ENCODE results near the gene ACADSB.

The ACADSB gene

DNA sequence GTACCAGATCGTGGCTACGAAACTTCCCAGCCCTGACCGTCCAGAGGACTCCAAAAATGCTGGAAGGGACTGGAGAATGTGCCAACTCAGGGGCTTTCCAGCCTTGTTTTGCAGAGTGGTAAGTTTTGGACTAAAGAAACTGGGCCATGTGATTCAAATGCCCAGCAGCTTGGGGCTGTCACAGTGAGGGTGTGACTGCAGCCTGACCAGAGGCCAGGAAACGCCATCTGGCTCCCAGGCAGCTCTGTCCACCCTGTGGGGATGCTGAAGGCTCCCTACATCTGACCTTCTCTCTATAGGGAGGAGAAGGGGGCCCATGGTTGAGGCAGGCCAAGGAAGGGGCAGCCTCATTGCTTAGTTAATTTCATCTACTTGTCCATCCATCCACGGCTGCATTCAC, 65.4 kb downstream of the ACADSB start:
- Histone ChIP-seq H3K36me3 (ENCODE audit: control insufficient read depth in 1 of 2, insufficient read depth in 2 of 2, low read length in 2 of 2) (no peaks in the 10 kb centered on the region), H3K9me3 (ENCODE audit: insufficient read depth, low read depth, low read length) (no peaks in the 10 kb centered on the region), H4K91ac (ENCODE audit: low read depth, low read length) (no peak overlapping the region), H4K8ac (ENCODE audit: low read depth, low read length) (no peak overlapping the region), H3K23ac (ENCODE audit: low read length) (no peak overlapping the region), H3K4me2 (ENCODE audit: low read length) (no peak overlapping the region), H2BK5ac (ENCODE audit: low read depth, low read length, poor library complexity) (no peak overlapping the region), H3K4ac (ENCODE audit: low read depth, low read length) (no peak overlapping the region), H3K79me1 (ENCODE audit: low read length) (no peaks in the 10 kb centered on the region), H2BK12ac (ENCODE audit: low read length) (no peak overlapping the region), H3K27me3 (ENCODE audit: insufficient read depth, low read length) (no peaks in the 10 kb centered on the region), H3K14ac (ENCODE audit: low read length) (no peak overlapping the region), H3K79me2 (ENCODE audit: control insufficient read depth, insufficient read depth, low read length, poor library complexity) (no peaks in the 10 kb centered on the region), H3K4me1 (ENCODE audit: control insufficient read depth in 1 of 2, insufficient read depth in 2 of 2, low read length in 2 of 2) (no peaks in the 10 kb centered on the region), H3K27ac (ENCODE audit: low read depth, low read length) (no peak overlapping the region), H3K18ac (ENCODE audit: low read length) (no peak overlapping the region), H2BK120ac (ENCODE audit: insufficient read depth, low read length, poor library complexity) (no peak overlapping the region), H2AFZ (ENCODE audit: insufficient read depth, low read length, poor library complexity) (no peak overlapping the region), H3K9ac (ENCODE audit: low read length) (no peak overlapping the region), H3K4me3 (ENCODE audit: low read depth, low read length) (no peak overlapping the region), H2AK5ac (ENCODE audit: low read length) (no peak overlapping the region), H4K12ac (ENCODE audit: low read depth, low read length) (no peak overlapping the region)
- no peak for DNase-seq
- no CpG with 5 or more reads among the region's 5 CpGs for WGBS (ENCODE audit: extremely low coverage, insufficient coverage, insufficient read length)

GRCh38 chr10:123081896-123082295, 73.1 kb downstream of the ACADSB start:
- no peak overlapping the region for H3K4me2 ChIP-seq (ENCODE audit: low read length)
- no peaks in the 10 kb centered on the region for H3K27me3 ChIP-seq (ENCODE audit: insufficient read depth, low read length)
- WGBS (ENCODE audit: extremely low coverage, insufficient coverage, insufficient read length) = no CpG with 5 or more reads among the region's 7 CpGs

DNA sequence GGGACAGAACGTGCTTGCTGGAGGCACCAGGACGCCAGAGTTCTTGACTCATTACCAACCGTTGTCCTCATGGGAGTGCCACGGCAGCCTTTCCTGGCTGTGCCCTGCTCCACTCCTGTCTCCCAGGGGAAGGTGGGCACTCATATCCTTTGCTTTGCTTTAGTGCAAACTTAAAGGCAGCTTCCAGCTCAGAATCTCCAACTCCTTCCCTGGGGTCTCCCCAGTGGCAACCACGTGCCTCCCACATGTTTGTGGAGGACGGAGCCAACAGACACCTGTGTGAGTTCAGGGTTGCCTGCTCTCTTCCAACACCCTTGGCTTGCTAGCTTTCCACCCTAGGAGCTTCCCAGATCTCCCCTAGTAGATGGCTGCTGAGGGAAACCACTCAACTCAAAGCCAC, 75.0 kb downstream of the ACADSB start:
- no peak overlapping the region for H3K18ac ChIP-seq (ENCODE audit: low read length)
- whole genome bisulfite sequencing (ENCODE audit: extremely low coverage, insufficient coverage, insufficient read length) = no CpG with 5 or more reads among the region's 6 CpGs

More at GRCh38 chr10:123081896-123082295, 73.1 kb downstream of the ACADSB start:
- Histone ChIP-seq H3K14ac (ENCODE audit: low read length) (no peak overlapping the region), H3K9me3 (ENCODE audit: insufficient read depth, low read depth, low read length) (no peaks in the 10 kb centered on the region), H2BK120ac (ENCODE audit: insufficient read depth, low read length, poor library complexity) (no peak overlapping the region), H3K36me3 (ENCODE audit: control insufficient read depth in 1 of 2, insufficient read depth in 2 of 2, low read length in 2 of 2) (no peaks in the 10 kb centered on the region), H4K8ac (ENCODE audit: low read depth, low read length) (no peak overlapping the region), H3K23ac (ENCODE audit: low read length) (no peak overlapping the region), H2BK12ac (ENCODE audit: low read length) (no peak overlapping the region), H3K4me3 (ENCODE audit: low read depth, low read length) (no peak overlapping the region), H3K18ac (ENCODE audit: low read length) (no peak overlapping the region), H4K91ac (ENCODE audit: low read depth, low read length) (no peak overlapping the region), H3K4ac (ENCODE audit: low read depth, low read length) (no peak overlapping the region), H3K9ac (ENCODE audit: low read length) (no peak overlapping the region), H3K27ac (ENCODE audit: low read depth, low read length) (no peak overlapping the region), H4K12ac (ENCODE audit: low read depth, low read length) (no peak overlapping the region), H3K4me1 (ENCODE audit: control insufficient read depth in 1 of 2, insufficient read depth in 2 of 2, low read length in 2 of 2) (no peaks in the 10 kb centered on the region), H2BK5ac (ENCODE audit: low read depth, low read length, poor library complexity) (no peak overlapping the region), H2AFZ (ENCODE audit: insufficient read depth, low read length, poor library complexity) (no peak overlapping the region), H3K79me1 (ENCODE audit: low read length) (no peaks in the 10 kb centered on the region), H2AK5ac (ENCODE audit: low read length) (no peak overlapping the region), H3K79me2 (ENCODE audit: control insufficient read depth, insufficient read depth, low read length, poor library complexity) (no peaks in the 10 kb centered on the region)
- no peak for DNase-seq

GRCh38 chr10:123086281-123086680, 77.5 kb downstream of the ACADSB start:
- H3K18ac ChIP-seq (ENCODE audit: low read length) = no peak overlapping the region
- no peak overlapping the region for H3K4me2 ChIP-seq (ENCODE audit: low read length)
- H2AK5ac ChIP-seq (ENCODE audit: low read length) = no peak overlapping the region
- no peaks in the 10 kb centered on the region for H3K27me3 ChIP-seq (ENCODE audit: insufficient read depth, low read length)
- no peaks in the 10 kb centered on the region for H3K36me3 ChIP-seq (ENCODE audit: control insufficient read depth in 1 of 2, insufficient read depth in 2 of 2, low read length in 2 of 2)
- H2BK120ac ChIP-seq (ENCODE audit: insufficient read depth, low read length, poor library complexity) = no peak overlapping the region
- H3K9ac ChIP-seq (ENCODE audit: low read length) = no peak overlapping the region
- no peak overlapping the region for H3K23ac ChIP-seq (ENCODE audit: low read length)
- DNase-seq = no peak
- H3K27ac ChIP-seq (ENCODE audit: low read depth, low read length) = no peak overlapping the region
- no peak overlapping the region for H3K4ac ChIP-seq (ENCODE audit: low read depth, low read length)
- H3K4me3 ChIP-seq (ENCODE audit: low read depth, low read length) = no peak overlapping the region
- H4K12ac ChIP-seq (ENCODE audit: low read depth, low read length) = no peak overlapping the region
- no peak overlapping the region for H3K14ac ChIP-seq (ENCODE audit: low read length)
- H3K9me3 ChIP-seq (ENCODE audit: insufficient read depth, low read depth, low read length) = no peaks in the 10 kb centered on the region
- no peak overlapping the region for H4K91ac ChIP-seq (ENCODE audit: low read depth, low read length)
- H3K79me2 ChIP-seq (ENCODE audit: control insufficient read depth, insufficient read depth, low read length, poor library complexity) = no peaks in the 10 kb centered on the region
- H2AFZ ChIP-seq (ENCODE audit: insufficient read depth, low read length, poor library complexity) = no peak overlapping the region
- H4K8ac ChIP-seq (ENCODE audit: low read depth, low read length) = no peak overlapping the region
- over 99% methylated on average over 6 of the region's 7 CpGs for WGBS (ENCODE audit: extremely low coverage, insufficient coverage, insufficient read length)
- H3K79me1 ChIP-seq (ENCODE audit: low read length) = no peaks in the 10 kb centered on the region
- no peaks in the 10 kb centered on the region for H3K4me1 ChIP-seq (ENCODE audit: control insufficient read depth in 1 of 2, insufficient read depth in 2 of 2, low read length in 2 of 2)
- no peak overlapping the region for H2BK12ac ChIP-seq (ENCODE audit: low read length)
- H2BK5ac ChIP-seq (ENCODE audit: low read depth, low read length, poor library complexity) = no peak overlapping the region

More for the DNA sequence above, 75.0 kb downstream of the ACADSB start:
- no peaks in the 10 kb centered on the region for H3K4me1 ChIP-seq (ENCODE audit: control insufficient read depth in 1 of 2, insufficient read depth in 2 of 2, low read length in 2 of 2)
- H2BK12ac ChIP-seq (ENCODE audit: low read length) = no peak overlapping the region
- H3K79me2 ChIP-seq (ENCODE audit: control insufficient read depth, insufficient read depth, low read length, poor library complexity) = no peaks in the 10 kb centered on the region
- H3K4ac ChIP-seq (ENCODE audit: low read depth, low read length) = no peak overlapping the region
- H2BK5ac ChIP-seq (ENCODE audit: low read depth, low read length, poor library complexity) = no peak overlapping the region
- H3K23ac ChIP-seq (ENCODE audit: low read length) = no peak overlapping the region
- no peak overlapping the region for H3K4me2 ChIP-seq (ENCODE audit: low read length)
- H3K9me3 ChIP-seq (ENCODE audit: insufficient read depth, low read depth, low read length) = no peaks in the 10 kb centered on the region
- H3K9ac ChIP-seq (ENCODE audit: low read length) = no peak overlapping the region
- H3K27me3 ChIP-seq (ENCODE audit: insufficient read depth, low read length) = no peaks in the 10 kb centered on the region
- no peak overlapping the region for H3K4me3 ChIP-seq (ENCODE audit: low read depth, low read length)
- H2AK5ac ChIP-seq (ENCODE audit: low read length) = no peak overlapping the region
- DNase-seq = no peak
- H3K14ac ChIP-seq (ENCODE audit: low read length) = no peak overlapping the region
- H4K8ac ChIP-seq (ENCODE audit: low read depth, low read length) = no peak overlapping the region
- no peak overlapping the region for H2AFZ ChIP-seq (ENCODE audit: insufficient read depth, low read length, poor library complexity)
- no peaks in the 10 kb centered on the region for H3K79me1 ChIP-seq (ENCODE audit: low read length)
- H2BK120ac ChIP-seq (ENCODE audit: insufficient read depth, low read length, poor library complexity) = no peak overlapping the region
- no peaks in the 10 kb centered on the region for H3K36me3 ChIP-seq (ENCODE audit: control insufficient read depth in 1 of 2, insufficient read depth in 2 of 2, low read length in 2 of 2)
- no peak overlapping the region for H4K12ac ChIP-seq (ENCODE audit: low read depth, low read length)
- no peak overlapping the region for H4K91ac ChIP-seq (ENCODE audit: low read depth, low read length)
- no peak overlapping the region for H3K27ac ChIP-seq (ENCODE audit: low read depth, low read length)

Measured in trophoblast cell (in vitro differentiated cells and primary cell).